Measurements from ENCODE around the gene YPEL1. TPM values are rescaled to one million over a fixed set of nuclear protein-coding genes. Genes with fewer than 3 reads are reported as not detected.

Gene YPEL1
- total RNA-seq, 1 donor from 2014 or later, result 7.3 TPM

GRCh38 chr22:21760640-21761039, 25.0 kb upstream of the YPEL1 start:
- no peak overlapping the region for H3K4me3 ChIP-seq (ENCODE audit: low read depth, low read length)
- DNase-seq (ENCODE audit: low read depth), result no peak
- no peak for TF ChIP-seq CTCF (conservative IDR thresholded peaks at IDR 0.05; ENCODE audit: low read depth, low read length)

- no peak overlapping the region for H3K4me3 ChIP-seq (ENCODE audit: low read depth, low read length)
- TF ChIP-seq CTCF (conservative IDR thresholded peaks at IDR 0.05; ENCODE audit: low read depth, low read length), result no peak
- DNase-seq (ENCODE audit: low read depth), result no peak
Measured at GRCh38 chr22:21759646-21760376, 24.2 kb upstream of the YPEL1 start.

- DNase-seq (ENCODE audit: low read depth), result no peak
- no peak for TF ChIP-seq CTCF (conservative IDR thresholded peaks at IDR 0.05; ENCODE audit: low read depth, low read length)
- no peak overlapping the region for H3K4me3 ChIP-seq (ENCODE audit: low read depth, low read length)
Measured at GRCh38 chr22:21759093-21759492, 23.5 kb upstream of the YPEL1 start.

GRCh38 chr22:21758091-21758864, 22.7 kb upstream of the YPEL1 start:
- DNase-seq (ENCODE audit: low read depth), result no peak
- no peak overlapping the region for H3K4me3 ChIP-seq (ENCODE audit: low read depth, low read length)
- TF ChIP-seq CTCF (conservative IDR thresholded peaks at IDR 0.05; ENCODE audit: low read depth, low read length), result no peak

- no peak for TF ChIP-seq CTCF (conservative IDR thresholded peaks at IDR 0.05; ENCODE audit: low read depth, low read length)
- no peak overlapping the region for H3K4me3 ChIP-seq (ENCODE audit: low read depth, low read length)
- no peak for DNase-seq (ENCODE audit: low read depth)
Measured at GRCh38 chr22:21755851-21756284, 20.3 kb upstream of the YPEL1 start.

GRCh38 chr22:21754523-21754922, 18.9 kb upstream of the YPEL1 start:
- no peak for DNase-seq (ENCODE audit: low read depth)
- no peak for TF ChIP-seq CTCF (conservative IDR thresholded peaks at IDR 0.05; ENCODE audit: low read depth, low read length)
- no peak overlapping the region for H3K4me3 ChIP-seq (ENCODE audit: low read depth, low read length)

Data from epithelial cell of proximal tubule (primary cell).